GM19193 (cell line): ENCODE measurements around the gene NKIRAS1.
A peak's percentile ranks its signal among the peaks of the same experiment; 100 is the strongest.

Experiments used
- POLR2A ChIP-seq: IDR thresholded peaks from 4 replicates; pipeline ENCODE4 v1.6.1; 2011; ENCODE audit not compliant: insufficient read depth, insufficient read length; ENCODE audit errors: extremely low read depth

The NKIRAS1 gene

DNA sequence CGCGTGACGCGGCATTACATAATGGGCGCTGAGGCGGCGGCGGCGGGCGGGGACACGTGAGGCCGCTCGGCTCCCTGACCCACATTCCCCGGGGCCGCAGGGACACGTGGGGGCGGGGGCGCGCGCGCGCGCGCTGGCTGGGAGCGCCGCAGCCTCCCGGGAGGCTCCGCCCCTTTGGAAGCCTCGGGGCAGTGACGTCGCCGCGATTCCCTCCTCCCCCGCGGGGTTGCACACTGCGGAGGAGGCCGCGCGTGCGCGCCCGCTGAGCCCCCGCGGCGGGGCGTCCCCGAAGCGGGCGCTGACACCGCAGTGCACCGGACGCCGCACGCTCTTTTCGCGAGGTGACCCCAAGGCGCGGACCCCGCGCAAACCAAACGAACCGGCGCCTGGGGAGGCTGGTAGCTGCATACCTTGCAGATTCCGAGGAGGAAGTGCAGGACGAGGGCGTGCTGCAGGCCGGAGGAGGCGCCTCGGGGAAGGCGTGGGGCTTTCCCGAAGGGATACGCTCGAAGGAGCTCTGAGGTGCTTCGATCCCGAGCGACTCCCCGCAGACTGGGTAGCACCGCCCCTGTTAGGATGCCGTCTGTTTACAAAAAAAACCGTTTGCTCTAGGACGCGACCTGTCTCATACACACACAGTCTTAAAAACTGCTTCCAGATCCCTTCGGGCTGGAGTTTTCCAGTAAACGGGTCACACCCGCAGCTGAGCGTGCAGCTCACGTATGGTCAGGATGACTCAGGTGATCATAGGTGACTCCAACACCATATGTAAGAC, 29.3 kb upstream of the NKIRAS1 start:
- TF ChIP-seq POLR2A, result peak; percentile 71

DNA sequence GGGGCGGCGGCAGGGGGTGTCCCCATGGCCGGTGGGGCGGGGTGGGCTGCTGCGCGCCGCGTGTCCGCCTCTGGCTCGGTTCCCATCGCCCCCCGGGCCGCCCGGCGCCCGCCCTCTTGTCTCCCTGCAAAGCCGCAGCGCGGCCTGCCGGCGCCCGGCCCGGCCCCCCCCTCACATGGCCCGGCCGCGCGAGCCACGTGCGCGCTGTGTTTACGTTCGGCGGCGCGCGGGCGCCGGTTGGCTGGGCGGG, 28.8 kb upstream of the NKIRAS1 start:
- TF ChIP-seq POLR2A, result no peak

DNA sequence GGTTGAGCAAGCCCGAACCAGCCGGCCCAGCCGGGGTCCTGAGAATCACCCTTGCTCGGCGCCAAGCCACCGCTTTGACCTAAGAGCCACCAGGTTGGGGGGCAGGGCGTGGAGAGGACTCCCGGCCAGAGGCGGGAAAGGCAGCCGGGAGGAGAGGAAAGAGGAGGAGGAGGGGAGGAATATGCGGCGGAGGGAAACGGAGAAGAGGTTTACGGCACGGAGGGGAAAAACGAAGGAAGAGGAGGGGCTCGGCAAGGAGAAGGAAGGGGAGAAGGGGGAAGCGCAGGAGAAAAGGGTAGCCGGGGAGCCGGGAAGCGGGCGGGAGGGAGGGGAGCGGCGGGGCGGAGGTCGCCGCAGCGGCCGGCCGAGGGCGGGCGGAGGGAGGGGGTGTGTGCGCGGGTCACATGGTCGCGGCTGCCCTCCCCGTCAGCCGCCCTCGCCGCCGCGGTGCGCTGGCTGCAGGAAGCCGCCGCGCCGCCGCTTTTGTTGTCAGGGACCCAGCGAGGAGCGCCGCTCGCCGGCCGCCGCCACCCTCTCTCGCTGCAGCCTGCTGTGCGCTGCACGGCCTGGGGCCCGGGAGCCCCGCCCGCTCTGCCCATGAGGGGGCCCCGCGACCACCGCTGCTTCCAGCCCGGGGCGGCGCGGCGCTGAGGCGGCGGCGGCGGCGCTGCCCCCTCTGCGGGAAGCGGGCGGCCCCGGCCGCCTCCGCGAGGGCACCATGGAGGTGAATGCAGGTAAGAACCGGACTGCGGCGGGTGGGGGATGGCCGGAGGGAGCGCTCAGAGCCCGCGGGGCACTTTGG, 28.3 kb upstream of the NKIRAS1 start, which contains the start of gene NR1D2:
TSS of gene NR1D2 (plus strand) at position 426 of the 802 bp plus-strand sequence. CDS start at position 719, 293 bp downstream.
- TF ChIP-seq POLR2A, result no peak

DNA sequence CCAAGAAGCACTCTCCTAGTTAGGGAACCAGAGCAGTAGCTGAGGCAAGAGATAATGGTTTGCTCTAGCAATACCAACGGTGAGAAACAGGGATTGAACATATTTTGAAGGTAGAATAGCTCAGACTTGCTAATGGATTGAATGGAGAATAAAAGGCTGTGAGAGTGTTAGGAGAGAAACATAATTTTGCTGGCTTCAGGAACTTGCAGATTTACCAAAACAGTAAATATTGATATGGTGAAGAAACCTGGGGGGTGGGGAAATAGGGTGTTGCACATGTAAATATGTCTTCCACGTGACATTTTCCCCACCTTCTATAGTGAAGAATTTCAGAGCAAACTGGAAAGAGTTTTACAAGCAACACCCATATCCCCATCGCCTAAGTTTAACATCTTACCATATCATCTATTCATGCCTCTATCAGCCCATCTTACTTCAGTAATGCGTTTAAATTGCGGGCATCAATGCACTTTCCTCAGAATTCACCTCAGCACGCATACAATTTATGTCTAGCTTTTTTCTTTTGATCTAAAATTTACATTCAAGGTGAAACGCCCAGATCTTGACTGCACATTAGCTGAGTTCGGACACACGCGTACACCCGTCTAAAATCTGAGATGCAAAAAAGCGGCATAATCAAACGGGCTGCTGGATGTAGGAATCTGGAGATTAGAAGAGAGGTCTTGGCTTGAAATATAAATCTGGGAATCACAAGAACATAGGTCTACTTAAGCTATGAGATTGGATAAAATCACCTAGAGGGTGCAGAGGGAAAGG, 27.4 kb upstream of the NKIRAS1 start:
- TF ChIP-seq POLR2A, result no peak

DNA sequence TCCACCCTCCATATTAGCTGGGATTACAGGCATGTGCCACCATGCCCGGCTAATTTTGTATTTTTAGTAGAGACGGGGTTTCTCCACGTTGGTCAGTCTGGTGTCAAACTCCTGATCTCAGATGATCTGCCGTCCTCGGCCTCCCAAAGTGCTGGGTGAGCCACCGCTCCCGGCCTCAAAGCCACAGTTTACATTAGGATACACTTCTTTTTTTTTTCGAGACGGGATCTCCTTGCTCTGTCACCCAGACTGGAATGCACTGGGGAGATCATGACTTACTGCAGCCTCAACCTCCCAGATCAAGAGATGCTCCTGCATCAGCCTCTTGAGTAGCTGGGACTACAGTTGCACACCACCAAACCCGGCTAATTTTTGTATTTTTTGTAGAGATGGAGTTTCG, 25.8 kb upstream of the NKIRAS1 start:
- TF ChIP-seq POLR2A, result no peak

DNA sequence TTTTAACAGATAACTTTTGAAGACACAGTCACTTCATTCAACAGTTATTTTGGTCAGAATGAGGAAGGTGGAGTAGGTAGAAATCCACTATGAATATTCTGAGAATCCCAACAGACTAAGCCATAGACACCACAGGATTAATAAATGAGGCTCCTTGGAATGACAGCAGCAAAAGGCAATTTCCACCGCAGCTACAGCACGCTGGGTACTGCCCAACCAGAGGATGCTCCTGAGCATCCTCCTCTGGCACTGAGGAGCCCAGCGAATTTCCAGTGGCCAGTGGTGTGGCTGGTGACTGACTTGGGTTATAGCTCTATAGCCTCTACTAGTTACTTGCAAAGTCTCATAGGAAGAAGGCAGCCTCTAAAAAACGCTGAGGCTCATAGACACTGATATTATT, 24.6 kb upstream of the NKIRAS1 start:
- TF ChIP-seq POLR2A, result no peak

DNA sequence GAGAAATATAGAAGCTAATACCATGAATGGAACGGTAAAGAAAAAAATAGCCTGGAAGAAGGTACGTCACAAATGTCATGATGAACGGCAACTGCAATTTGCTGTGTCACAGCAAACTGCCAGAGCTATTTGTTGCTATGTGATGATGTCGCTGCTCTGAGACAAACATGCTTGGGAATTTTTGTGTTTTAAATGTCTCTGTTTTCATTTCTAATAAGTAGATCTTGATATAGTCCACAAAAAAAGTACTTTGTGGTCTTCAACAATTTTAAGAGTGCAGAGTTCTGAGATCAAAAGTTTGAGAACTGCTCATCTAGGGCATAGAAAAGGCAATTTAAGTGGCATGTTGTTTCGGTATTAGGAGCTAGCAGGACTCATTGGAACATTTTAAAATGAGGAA, 24.0 kb upstream of the NKIRAS1 start:
- no peak for TF ChIP-seq POLR2A

DNA sequence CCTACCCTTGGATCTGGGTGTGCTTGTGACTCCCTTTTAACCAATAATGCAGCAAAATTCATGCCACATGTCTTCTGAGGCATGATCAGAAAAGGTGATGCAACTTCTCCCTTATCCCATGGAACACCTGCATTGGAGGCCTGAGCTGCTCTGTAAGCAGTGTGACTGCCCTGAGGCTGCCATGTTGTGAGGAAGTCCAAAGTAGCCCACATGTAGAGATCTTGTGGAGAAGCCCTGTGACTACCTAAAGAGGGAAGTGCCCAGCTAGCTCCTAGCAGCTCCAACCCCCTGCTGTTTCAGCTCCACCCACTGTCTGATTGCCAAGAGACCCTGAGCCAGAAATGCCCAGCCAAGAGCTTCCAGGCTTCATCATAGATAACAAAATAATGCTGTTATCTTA, 21.9 kb upstream of the NKIRAS1 start:
- no peak for TF ChIP-seq POLR2A

DNA sequence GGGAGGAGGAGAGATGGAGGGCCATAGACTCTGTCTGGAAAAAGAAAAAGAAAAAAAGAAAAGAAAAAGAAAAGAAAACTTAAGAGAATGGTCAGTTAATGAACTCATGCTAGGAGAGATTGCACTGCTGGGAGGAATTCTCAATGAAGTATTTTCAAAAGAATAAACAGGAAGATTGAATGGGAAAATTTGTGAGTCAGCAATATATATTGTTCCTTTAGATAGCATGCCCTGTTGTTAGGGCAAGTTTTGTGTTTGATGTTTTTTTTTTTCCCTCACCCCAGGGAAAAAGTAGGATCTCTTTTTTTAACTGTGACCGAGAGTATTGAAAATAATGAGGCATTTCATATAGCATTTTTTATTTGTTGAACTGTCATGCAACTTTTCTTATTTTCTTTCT, 20.5 kb upstream of the NKIRAS1 start:
- no peak for TF ChIP-seq POLR2A

DNA sequence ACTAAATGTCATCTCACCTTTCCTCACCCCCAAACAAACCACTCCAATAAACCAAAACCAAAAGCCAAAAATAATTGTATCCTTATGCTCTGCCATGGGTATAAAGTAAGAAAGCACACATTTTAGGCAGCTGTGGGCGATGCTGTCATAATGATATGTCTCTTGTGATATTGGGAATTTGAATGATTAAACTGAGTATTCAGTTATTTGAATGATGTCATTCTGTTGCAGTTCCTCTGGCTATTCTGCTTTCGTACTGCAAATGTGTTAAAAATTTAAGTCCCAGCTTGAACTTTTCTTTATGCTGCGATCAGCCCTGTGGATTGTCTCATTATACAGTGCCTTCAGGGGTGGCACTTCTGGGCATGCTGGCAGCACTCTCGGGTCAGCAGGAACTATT, 17.5 kb upstream of the NKIRAS1 start:
- no peak for TF ChIP-seq POLR2A

DNA sequence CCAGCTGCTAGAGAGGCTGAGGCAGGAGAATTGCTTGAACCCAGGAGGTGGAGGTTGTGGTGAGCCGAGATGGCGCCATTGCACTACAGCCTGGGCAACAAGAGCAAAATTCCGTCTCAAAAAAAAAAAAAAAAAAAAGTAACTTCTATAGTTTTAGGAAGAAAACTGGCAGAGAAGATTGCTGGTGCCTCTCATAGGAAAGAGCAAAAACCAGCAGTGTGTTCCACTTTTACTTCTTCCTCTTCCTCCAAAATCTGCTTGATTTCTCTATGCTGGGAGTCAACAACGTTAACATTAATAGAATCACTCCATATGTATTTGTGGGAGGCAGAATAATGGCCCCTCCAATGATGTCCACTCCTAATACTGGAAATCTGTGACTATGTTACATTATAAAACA, 15.8 kb upstream of the NKIRAS1 start:
- no peak for TF ChIP-seq POLR2A

DNA sequence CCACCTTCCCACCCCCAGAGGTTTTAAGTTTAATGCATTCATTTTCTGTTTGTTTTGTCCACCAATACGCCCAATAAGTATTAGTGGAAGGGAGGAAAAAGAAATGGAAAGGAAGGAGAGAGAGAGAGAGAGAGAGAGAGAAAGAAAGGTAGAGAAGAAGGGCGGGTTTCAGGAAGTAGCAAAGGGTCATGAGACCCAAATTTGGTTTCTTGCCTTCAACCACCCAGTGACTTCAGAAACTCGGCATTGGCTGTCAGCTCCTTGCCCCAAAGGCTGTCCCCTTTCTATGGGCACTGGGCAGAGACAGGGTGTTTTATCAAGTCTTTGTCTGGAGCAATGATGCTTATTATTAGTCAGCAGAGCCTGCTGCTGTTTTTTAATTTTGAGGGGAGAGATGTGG, 14.8 kb upstream of the NKIRAS1 start:
- no peak for TF ChIP-seq POLR2A

DNA sequence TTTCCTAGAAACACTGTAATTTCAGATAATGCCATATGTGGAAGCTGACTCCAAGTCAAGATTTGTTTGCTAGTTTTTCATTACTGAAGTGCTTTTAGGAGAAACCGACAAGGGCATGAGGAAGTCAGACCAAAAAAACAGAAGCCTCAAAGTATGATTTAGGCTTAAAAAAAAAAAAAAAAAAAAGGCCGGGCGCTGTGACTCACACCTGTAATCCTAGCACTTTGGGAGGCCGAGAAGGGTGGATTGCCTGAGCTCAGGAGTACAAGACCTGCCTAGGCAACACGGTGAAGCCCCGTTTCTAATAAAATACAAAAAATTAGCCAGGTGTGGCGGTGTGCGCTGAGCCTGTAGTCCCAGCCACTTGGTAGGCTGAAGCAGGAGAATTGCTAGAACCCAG, 11.7 kb upstream of the NKIRAS1 start:
- no peak for TF ChIP-seq POLR2A

DNA sequence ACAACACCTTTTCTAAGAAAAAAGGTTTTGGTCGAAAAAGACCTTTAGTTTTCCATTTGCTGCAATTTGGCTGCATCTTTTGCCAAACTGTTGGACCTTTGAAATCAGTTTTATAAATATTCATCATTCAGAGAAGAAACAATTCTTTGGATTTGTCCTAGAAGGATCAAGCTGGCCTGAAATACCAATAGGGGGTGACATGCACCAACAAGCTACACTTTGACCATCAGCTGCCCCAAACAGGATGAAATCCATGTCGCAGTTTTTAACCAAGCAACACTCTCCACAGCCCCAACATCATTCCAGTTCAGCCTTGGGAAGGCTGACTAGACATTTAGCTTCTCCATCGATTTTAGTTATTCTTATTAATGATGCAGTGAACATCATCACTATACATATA, 9.9 kb upstream of the NKIRAS1 start:
- no peak for TF ChIP-seq POLR2A

DNA sequence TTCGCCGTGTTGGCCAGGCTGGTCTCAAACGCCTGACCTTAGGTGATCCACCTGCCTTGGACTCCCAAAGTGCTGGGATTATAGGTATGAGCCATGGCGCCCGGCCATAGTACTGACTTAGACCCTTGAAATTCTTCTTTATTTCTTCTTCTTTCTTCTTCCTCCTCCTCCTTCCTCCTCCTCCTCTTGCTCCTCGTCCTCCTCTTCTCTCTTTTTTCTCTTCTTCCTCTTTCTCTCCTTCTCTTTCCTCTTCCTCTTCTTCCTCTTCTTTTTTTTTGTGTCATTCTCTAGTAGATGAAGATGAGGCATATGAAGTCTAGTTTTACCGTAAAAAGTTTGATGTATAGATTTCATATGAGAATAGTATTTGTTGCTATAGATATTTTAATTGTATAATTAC, 9.5 kb upstream of the NKIRAS1 start:
- no peak for TF ChIP-seq POLR2A
